Upper lobe of left lung (tissue), 6 donors: ENCODE results near the gene BCKDK. TPM values are rescaled to one million over a fixed set of nuclear protein-coding genes. Genes with fewer than 3 reads are reported as not detected.
A peak's percentile ranks its signal among the peaks of the same experiment; 100 is the strongest.

ENCODE experiments used
- ATAC-seq, 2 donors: fragments of 200-7000 bp; cut with Tn5 transposase; one replicate each; pipeline ENCODE4 v1.9.1; 2022; ENCODE audit warnings: mild to moderate bottlenecking in 2 of 2, moderate library complexity in 2 of 2; ENCODE audit not compliant: low FRiP score in 2 of 2
- DNase-seq, 2 donors: peaks; one replicate each; pipeline ENCODE4 v3.0.0-alpha.2; 2019 to 2020
- H3K27ac ChIP-seq, 4 donors: fragments of 200-600 bp; sonication (generic); one replicate each; pipeline ENCODE4 v1.5.1; 2016 to 2019
- H3K27me3 ChIP-seq, 4 donors: fragments of 200-600 bp; sonication (generic); one replicate each; pipeline ENCODE4 v1.5.1; 2017 to 2019
- H3K36me3 ChIP-seq, 4 donors: fragments of 200-600 bp; sonication (generic); one replicate each; pipeline ENCODE4 v1.5.1; 2016 to 2019
- H3K4me1 ChIP-seq, 4 donors: fragments of 200-600 bp; sonication (generic); one replicate each; pipeline ENCODE4 v1.5.1; 2018 to 2019
- H3K4me3 ChIP-seq, 4 donors: fragments of 200-600 bp; sonication (generic); one replicate each; pipeline ENCODE4 v1.5.1; 2017 to 2019; ENCODE audit warnings: mild to moderate bottlenecking in 2 of 4, moderate library complexity in 1 of 4
- H3K9me3 ChIP-seq, 4 donors: fragments of 200-600 bp; sonication (generic); one replicate each; pipeline ENCODE4 v1.5.1; 2018 to 2019
- CTCF ChIP-seq, 6 experiments: fragments of 450-650 bp in 4 of 6; fragments of 200-600 bp in 2 of 6; sonication (generic) in 2 of 6; IDR thresholded peaks; one replicate each; pipeline ENCODE4 v1.5.1; 2016 to 2019; ENCODE audit warnings: antibody characterized with exemption in 6 of 6
- EP300 ChIP-seq, 4 donors: sonication (generic); formaldehyde crosslinking; IDR thresholded peaks; one replicate each; pipeline ENCODE4 v1.5.1; 2017; ENCODE audit warnings: antibody characterized with exemption in 4 of 4, control low read depth in 2 of 4
- POLR2A ChIP-seq, 4 donors: fragments of 450-650 bp; IDR thresholded peaks; one replicate each; pipeline ENCODE4 v1.5.1; 2016 to 2017; ENCODE audit warnings: antibody characterized with exemption in 4 of 4, mild to moderate bottlenecking in 2 of 4
- POLR2AphosphoS5 ChIP-seq, 2 donors: sonication (generic); formaldehyde crosslinking; IDR thresholded peaks; one replicate each; pipeline ENCODE4 v1.5.1; 2017; ENCODE audit warnings: antibody characterized with exemption in 2 of 2
- WGBS, 2 donors: methylation state at CpG; one replicate each; pipeline ENCODE4 v1.1.5; 2017 to 2018; 5-methylcytosine and 5-hydroxymethylcytosine counted together
- total RNA-seq, 6 donors: library from RNA; depleted of rRNA in 4 of 6; stranded (reverse); fragments of >200 nt in 4 of 6; gene quantifications; one replicate each; pipeline versions ENCODE4 v1.1.0 to v1.2.1, GENCODE V29; 2016 to 2021
- donor health status: DM: no; HTN: no; CAD: no; lungs with moderate emphysema.
- donor health status: DM: no; HTN: yes; CAD: no; lungs with severe emphysema.

BCKDK gene
- total RNA-seq, 6 donors from 2014 or later = 23.2 to 64.4 (median 39.3) TPM

GRCh38 chr16:31083556-31083955 lies 24.6 kb upstream of the BCKDK start:
- no peak for ATAC-seq
- 90 to 93% methylated on average over 1 to 5 of the region's 5 CpGs for WGBS, 2 donors
- Histone ChIP-seq H3K27ac (peak overlapping the region in 1 of 4 donors; percentile 59), H3K27me3 (no peaks in the 10 kb centered on the region), H3K9me3 (no peaks in the 10 kb centered on the region), H3K4me3 (no peak overlapping the region), H3K36me3 (peaks cover 17 to 91% (median 50%) of the 10 kb centered on the region in 4 donors), H3K4me1 (peaks cover 10 to 42% (median 17%) of the 10 kb centered on the region in 4 donors)
- TF ChIP-seq POLR2AphosphoS5 (IDR thresholded peaks at IDR 0.05) (no peak), CTCF (IDR thresholded peaks at IDR 0.05) (no peak), POLR2A (IDR thresholded peaks at IDR 0.05) (no peak), EP300 (IDR thresholded peaks at IDR 0.05) (no peak)
- DNase-seq = no peak

DNA sequence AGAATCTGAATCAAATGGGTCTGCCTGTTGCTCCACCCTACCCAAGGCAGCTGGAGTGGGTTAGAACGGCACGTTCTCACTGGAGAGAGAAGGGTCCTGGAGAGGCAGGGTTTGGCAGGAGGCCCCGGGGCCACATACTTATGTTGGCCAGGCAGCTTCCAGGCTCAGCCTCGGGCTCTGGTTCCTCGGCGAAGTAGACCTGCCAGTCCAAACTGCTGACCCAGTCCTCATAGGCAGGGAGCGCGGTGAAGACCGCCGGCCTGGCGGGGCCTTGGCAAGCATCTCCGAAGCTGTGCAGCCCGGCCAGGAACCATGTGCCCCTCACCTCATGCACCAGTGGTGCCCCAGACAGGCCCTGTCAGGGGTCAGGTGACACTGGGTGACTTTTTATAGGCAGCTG lies 24.2 kb upstream of the BCKDK start:
- H3K27me3 ChIP-seq = no peaks in the 10 kb centered on the region
- TF ChIP-seq POLR2AphosphoS5 (IDR thresholded peaks at IDR 0.05) (no peak), POLR2A (IDR thresholded peaks at IDR 0.05) (no peak)
- no peaks in the 10 kb centered on the region for H3K9me3 ChIP-seq
- ATAC-seq (no peak), DNase-seq (peak in 1 of 2 donors; percentile 63)
- H3K4me3 ChIP-seq = no peak overlapping the region
- peak overlapping the region in 1 of 4 donors; percentile 61 for H3K27ac ChIP-seq
- WGBS, 2 donors = 80 to 86% methylated on average over 1 to 10 of the region's 13 CpGs
- H3K36me3 ChIP-seq = peaks cover 13 to 87% (median 46%) of the 10 kb centered on the region in 4 donors
- H3K4me1 ChIP-seq = peaks cover 10 to 37% (median 17%) of the 10 kb centered on the region in 4 donors

- Histone ChIP-seq H3K36me3 (peaks cover 13 to 87% (median 40%) of the 10 kb centered on the region in 4 donors), H3K4me1 (peaks cover 10 to 32% (median 17%) of the 10 kb centered on the region in 4 donors), H3K4me3 (no peak overlapping the region), H3K9me3 (no peaks in the 10 kb centered on the region), H3K27me3 (no peaks in the 10 kb centered on the region), H3K27ac (peak overlapping the region in 1 of 4 donors; percentile 61)
- TF ChIP-seq POLR2A (IDR thresholded peaks at IDR 0.05) (no peak), POLR2AphosphoS5 (IDR thresholded peaks at IDR 0.05) (no peak), CTCF (IDR thresholded peaks at IDR 0.05) (no peak), EP300 (IDR thresholded peaks at IDR 0.05) (no peak)
- ATAC-seq (peak in 1 of 2 donors; percentile 3), DNase-seq (no peak)
- WGBS, 2 donors = 90 to 94% methylated on average over 2 to 10 of the region's 16 CpGs
These were observed 23.4 kb upstream of the BCKDK start for GRCh38 chr16:31084584-31085302.

- Histone ChIP-seq H3K36me3 (peaks cover 7 to 85% (median 35%) of the 10 kb centered on the region in 4 donors), H3K9me3 (no peaks in the 10 kb centered on the region), H3K4me3 (no peak overlapping the region), H3K27ac (no peak overlapping the region), H3K27me3 (no peaks in the 10 kb centered on the region), H3K4me1 (peaks cover 10 to 31% (median 17%) of the 10 kb centered on the region in 4 donors)
- DNase-seq = no peak
- TF ChIP-seq CTCF (IDR thresholded peaks at IDR 0.05) (no peak), EP300 (IDR thresholded peaks at IDR 0.05) (no peak)
- ATAC-seq = no peak
- 82 to 86% methylated on average over 8 of the region's 8 CpGs for WGBS, 2 donors
These were observed 22.8 kb upstream of the BCKDK start for GRCh38 chr16:31085411-31085810.

- no peaks in the 10 kb centered on the region for H3K9me3 ChIP-seq
- no peak for DNase-seq
- no peak for TF ChIP-seq EP300 (IDR thresholded peaks at IDR 0.05)
- TF ChIP-seq POLR2A (IDR thresholded peaks at IDR 0.05) = no peak
- TF ChIP-seq POLR2AphosphoS5 (IDR thresholded peaks at IDR 0.05) = no peak
- no peak for TF ChIP-seq CTCF (IDR thresholded peaks at IDR 0.05)
- H3K4me1 ChIP-seq = peaks cover 10 to 24% (median 17%) of the 10 kb centered on the region in 4 donors
- no peak overlapping the region for H3K27ac ChIP-seq
- H3K4me3 ChIP-seq = no peak overlapping the region
- no peaks in the 10 kb centered on the region for H3K27me3 ChIP-seq
- WGBS, 2 donors = 88 to 91% methylated on average over 12 to 16 of the region's 18 CpGs
- peaks cover under 1 to 85% (median 35%) of the 10 kb centered on the region in 4 donors for H3K36me3 ChIP-seq
- no peak for ATAC-seq
These were observed 22.1 kb upstream of the BCKDK start for GRCh38 chr16:31085873-31086628.
